GM18951 (cell line): ENCODE results near the gene MGAT5.

Experiments used
- POLR2A ChIP-seq: IDR thresholded peaks from 4 replicates; pipeline ENCODE4 v1.6.1; 2011; ENCODE audit warnings: mild to moderate bottlenecking; ENCODE audit not compliant: insufficient read length, insufficient read depth; ENCODE audit errors: extremely low read depth
- in situ Hi-C: fragments of 300-500 bp; cut with MboI; formaldehyde crosslinking; loops from one replicate; pipeline ENCODE4 v1.12.0; 2022; ENCODE audit warnings: low sequenced_read_pairs, mixed read lengths, inconsistent platforms; ENCODE audit not compliant: unreplicated experiment

Gene MGAT5

GRCh38 chr2:134234535-134234934, 19.3 kb upstream of the MGAT5 start:
- in situ Hi-C loops, result loop anchor here (25.0 kb wide), 1 partner anchor 347 kb away; no protein-coding TSS in a partner anchor
- no peak for TF ChIP-seq POLR2A

GRCh38 chr2:134235510-134236144, 18.2 kb upstream of the MGAT5 start:
- TF ChIP-seq POLR2A, result no peak
- in situ Hi-C loops, result loop anchor here (25.0 kb wide), 1 partner anchor 348 kb away; no protein-coding TSS in a partner anchor

DNA sequence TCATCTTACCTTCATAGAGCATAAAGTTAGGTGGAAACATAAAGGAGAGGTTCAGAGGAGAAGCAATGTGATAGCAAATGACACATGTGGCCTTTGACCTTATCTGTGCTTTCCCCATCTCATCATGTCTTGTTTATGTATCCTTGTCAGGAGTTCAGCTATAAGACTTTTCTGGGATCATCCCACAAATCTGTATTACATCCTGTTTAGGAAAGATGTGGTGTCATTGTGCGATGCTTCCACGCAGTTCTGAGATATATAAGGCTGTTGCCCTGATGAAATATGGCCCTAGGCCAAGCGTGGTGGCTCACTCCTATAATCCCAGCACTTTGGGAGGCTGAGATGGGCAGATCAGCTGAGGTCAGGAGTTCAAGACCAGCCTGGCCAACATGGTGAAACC, 15.5 kb upstream of the MGAT5 start:
- TF ChIP-seq POLR2A, result no peak
- in situ Hi-C loops, result loop anchor here (25.0 kb wide), 1 partner anchor 351 kb away; no protein-coding TSS in a partner anchor

- TF ChIP-seq POLR2A, result no peak
- in situ Hi-C loops, result loop anchor here (25.0 kb wide), 1 partner anchor 353 kb away; no protein-coding TSS in a partner anchor
These were observed 13.8 kb upstream of the MGAT5 start for GRCh38 chr2:134240061-134240460.

DNA sequence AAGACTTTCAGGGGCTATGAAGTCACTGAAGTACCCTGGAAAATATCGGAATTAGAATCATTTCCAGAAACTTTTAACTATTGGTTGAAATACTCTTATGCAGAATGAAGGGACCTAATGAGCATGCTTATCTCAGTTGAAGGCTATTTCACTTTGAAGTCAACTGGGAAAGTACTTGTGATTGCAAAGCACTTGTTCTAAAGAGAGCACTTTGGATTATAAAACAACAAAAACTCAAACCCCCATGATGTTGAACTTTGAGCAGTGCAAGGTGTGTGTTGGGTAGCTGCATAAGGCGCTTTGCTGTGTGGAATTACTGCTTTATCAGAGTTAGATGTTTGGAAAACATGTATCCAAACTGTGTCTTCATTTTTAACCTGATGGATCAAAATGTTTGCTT, 12.0 kb upstream of the MGAT5 start:
- TF ChIP-seq POLR2A, result no peak
- in situ Hi-C loops, result loop anchor here (25.0 kb wide), 1 partner anchor 355 kb away; no protein-coding TSS in a partner anchor

DNA sequence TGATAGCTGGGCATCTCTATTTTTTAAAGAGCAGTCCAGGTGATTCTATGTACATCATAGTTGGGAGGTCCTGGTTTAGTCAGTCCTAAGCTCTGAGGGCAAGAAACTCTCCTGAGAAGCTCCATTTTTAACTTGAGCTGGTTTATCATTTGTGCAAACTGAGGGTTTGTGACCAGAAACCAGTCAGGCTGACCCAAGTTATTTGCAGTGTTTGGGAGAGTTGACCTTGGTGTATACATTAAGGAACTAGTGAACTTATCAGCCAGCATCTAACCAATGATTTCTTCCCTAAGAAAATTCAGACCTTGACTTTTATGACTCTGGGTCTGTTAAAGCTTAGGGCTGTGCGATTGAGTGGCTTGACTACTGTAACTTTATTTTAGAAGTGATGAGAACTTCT, 10.6 kb upstream of the MGAT5 start:
- TF ChIP-seq POLR2A, result no peak
- in situ Hi-C loops, result loop anchor here (25.0 kb wide), 1 partner anchor 356 kb away; no protein-coding TSS in a partner anchor

DNA sequence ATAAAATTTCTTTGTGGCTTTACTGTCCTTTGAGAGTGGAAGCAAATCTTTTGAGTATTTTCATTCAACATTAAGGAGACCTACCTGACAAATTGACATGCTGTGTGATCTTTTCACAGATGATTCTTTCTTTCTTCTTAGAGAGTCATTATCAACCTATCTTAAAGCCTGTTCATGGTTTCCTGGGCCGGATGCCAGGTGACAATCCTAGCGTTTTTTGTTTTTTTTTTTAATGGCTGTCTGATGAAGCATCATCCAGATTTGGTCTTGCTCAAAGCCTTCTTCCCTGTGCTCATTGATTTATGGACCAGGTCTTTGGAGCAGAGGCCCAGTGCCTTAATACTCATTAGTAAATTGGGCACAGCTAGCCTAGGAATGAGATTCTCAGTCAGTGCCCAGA, 9.8 kb upstream of the MGAT5 start:
- no peak for TF ChIP-seq POLR2A
- in situ Hi-C loops, result loop anchor here (25.0 kb wide), 1 partner anchor 357 kb away; no protein-coding TSS in a partner anchor

- no peak for TF ChIP-seq POLR2A
- in situ Hi-C loops, result loop anchor here (25.0 kb wide), 1 partner anchor 357 kb away; no protein-coding TSS in a partner anchor
These were observed 9.3 kb upstream of the MGAT5 start for GRCh38 chr2:134244587-134244986.

DNA sequence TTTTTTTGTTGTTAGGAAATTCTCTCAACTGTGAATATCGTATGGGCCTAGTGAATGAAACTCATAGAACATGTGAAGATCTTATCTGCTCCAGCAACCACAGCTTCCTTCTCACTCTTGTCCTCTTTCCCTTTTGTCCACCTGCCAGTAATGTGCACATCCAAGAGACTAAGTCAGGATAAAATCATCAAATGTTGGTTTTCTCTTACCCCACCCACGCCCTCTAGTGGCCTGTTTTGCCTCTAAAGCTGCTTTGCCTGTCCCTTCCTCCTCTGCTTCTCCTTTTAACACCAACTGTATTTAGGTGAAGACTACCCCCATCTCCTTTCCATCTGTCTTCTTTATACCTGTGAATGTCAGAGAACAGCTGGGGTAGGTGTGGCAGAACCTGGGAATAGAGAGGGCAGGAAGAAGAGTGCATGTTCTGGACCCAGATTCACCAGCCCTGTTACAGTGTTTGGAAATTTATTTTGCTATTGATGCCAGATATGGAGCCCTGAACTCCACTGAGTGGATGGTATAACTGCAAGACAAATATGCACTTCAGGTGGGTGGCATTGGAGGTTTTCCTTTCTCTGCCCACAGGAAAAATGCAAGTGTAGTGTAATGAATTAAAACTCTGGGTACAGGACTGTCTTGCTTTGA, 8.4 kb upstream of the MGAT5 start:
- in situ Hi-C loops, result loop anchor here (25.0 kb wide), 1 partner anchor 358 kb away; no protein-coding TSS in a partner anchor
- TF ChIP-seq POLR2A, result no peak

GRCh38 chr2:134246154-134246874, 7.6 kb upstream of the MGAT5 start:
- in situ Hi-C loops, result loop anchor here (25.0 kb wide), 1 partner anchor 359 kb away; no protein-coding TSS in a partner anchor
- TF ChIP-seq POLR2A, result no peak

GRCh38 chr2:134247679-134248078, 6.2 kb upstream of the MGAT5 start:
- in situ Hi-C loops, result loop anchor here (25.0 kb wide), 1 partner anchor 360 kb away; no protein-coding TSS in a partner anchor
- no peak for TF ChIP-seq POLR2A

- TF ChIP-seq POLR2A, result no peak
- in situ Hi-C loops, result loop anchor here (25.0 kb wide), 1 partner anchor 362 kb away; no protein-coding TSS in a partner anchor
These were observed 5.0 kb upstream of the MGAT5 start for GRCh38 chr2:134248913-134249312.

DNA sequence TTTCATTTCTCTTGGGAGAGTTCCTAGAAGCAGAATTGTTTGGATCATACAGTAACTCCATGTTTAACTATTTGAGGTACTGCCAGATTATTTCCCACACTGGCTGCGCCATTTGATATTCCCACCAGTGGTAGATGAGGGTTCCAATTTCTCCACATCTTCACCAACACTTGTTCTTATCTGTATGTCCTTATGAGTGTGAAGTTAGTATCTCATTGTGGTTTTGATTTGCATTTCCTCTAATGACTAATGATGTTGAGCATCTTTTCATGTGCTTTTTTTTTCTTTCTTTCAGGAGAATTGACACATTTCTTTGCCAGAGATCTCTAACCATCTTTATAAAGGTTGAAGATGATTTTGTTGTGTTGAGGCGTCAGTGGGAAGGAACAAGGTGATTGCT, 4.1 kb upstream of the MGAT5 start:
- no peak for TF ChIP-seq POLR2A
- in situ Hi-C loops, result loop anchor here (25.0 kb wide), 1 partner anchor 362 kb away; no protein-coding TSS in a partner anchor
